Fibroblast of the conjunctiva (primary cell): ENCODE measurements around the gene UBE2D3.
A peak's percentile ranks its signal among the peaks of the same experiment; 100 is the strongest.
"Not testable (repeated sequence)": the region's sequence is repeated elsewhere in the genome, so short reads cannot be mapped to it uniquely, and the experiment has no call there.

Experiments used
- DNase-seq: peaks from one replicate; pipeline ENCODE4 v3.0.0-alpha.2; 2010; ENCODE audit warnings: low read depth

The UBE2D3 gene

DNA sequence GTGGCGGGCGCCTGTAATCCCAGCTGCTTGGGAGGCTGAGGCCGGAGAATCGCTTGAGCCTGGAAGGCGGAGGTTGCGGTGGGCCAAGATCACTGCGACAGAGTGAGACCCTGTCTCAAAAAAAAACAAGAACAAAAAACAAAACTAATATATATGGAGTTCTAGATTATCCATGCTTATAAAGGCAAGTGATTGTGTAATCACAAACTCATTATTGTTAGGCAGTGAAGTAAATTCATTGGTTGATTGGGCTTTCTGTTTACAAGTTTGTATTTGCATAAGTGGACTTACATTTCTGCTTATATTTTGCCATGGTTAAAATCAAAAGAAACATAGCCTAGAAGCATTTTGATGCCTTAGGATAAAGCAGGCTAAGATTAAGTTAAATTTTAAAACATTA is 2.5 kb upstream of the UBE2D3 start:
- no peak for DNase-seq

DNA sequence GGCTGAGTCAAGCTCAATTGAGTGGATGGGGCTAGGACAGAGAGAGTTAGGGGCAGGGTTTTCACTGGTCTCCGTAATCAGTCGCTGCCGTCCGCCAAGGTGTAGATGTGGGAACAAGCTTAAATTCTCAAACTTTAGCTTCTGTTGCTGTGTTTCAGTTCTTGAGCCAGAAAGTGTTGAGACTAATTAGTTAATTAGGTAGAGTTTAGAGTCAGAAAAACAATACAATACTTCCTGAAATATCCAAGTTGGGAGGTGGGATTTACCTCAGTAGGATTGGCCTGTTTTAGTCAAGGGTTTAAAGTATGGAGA is 1.1 kb upstream of the UBE2D3 start:
- DNase-seq = no peak

DNA sequence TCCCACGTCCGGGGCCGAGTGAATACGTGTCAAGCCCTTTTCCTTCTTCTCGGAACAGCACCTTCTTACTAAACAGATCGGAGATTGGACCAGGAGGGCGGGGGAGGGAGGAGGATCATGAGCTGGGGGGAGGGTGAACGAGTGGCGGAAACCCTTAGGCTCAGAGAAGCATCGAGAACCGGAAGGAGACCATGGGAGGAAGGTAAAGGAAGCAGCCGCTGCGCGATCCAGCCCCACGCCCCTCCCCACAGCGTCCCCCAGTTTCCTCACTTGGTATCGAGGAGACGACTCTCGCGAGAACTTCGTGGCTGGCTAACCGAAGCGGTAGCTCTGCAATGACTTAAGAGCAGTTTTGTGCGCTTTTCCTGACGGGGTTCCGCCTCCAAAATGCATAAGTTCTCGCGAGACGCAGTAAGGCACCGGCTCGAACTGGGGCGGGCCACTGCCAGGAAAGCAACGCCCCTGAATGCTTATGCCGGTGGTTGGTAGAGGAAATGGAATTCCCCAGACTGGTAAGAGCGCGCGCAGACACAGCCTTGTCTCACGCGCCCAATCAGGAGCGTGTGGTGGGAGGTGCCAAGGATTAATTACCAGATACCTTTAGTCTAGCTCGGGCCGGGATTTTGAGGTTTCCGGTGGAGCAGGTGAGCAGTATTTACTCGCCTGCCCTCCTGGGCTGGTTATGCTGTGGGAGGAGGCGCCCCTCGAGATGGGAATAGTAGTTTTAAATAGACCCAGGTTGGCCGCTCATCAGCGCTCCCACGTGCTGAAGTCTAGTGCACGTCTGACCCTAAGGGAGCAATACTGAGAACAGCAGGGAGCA is 534 bp upstream of the UBE2D3 start:
- DNase-seq = peak; percentile 100

DNA sequence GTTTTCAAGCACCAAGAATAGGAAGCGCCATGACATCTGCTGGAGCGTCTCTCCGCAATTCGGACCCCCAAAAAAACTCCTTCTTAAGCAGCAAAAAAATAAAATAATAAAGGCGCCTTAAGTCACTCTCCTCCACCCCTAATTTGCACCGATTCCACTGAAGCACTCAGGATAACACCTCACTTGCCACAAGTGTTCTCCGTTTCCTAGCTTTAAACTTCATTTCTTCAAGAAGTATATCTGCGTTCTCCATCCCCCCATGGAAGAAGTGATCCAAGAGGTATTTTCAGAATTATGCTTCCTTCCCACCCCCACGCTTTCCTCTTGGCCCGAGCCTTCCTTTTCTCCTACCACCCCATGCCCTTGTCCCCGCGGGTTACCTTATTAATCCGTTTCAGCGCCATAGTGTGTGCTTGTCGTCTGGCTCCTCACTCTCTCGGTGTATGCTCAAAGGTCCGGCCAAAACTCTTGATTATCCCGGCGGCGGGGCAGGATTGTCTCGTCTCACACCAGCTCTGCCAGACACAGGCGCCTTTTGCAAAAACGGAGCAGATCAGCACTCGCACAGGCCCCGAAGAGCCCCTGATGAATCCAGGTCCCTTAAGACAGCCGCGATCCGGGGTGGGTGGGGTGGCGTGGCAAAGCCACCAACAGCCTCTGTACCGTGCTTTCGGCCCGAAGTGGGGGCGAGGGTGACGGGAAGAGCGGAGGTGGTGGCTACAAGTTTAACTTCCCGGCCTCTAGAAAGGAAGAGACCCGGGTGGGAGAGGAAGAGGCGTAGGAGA is 1.1 kb downstream of the UBE2D3 start:
- DNase-seq = no peak

DNA sequence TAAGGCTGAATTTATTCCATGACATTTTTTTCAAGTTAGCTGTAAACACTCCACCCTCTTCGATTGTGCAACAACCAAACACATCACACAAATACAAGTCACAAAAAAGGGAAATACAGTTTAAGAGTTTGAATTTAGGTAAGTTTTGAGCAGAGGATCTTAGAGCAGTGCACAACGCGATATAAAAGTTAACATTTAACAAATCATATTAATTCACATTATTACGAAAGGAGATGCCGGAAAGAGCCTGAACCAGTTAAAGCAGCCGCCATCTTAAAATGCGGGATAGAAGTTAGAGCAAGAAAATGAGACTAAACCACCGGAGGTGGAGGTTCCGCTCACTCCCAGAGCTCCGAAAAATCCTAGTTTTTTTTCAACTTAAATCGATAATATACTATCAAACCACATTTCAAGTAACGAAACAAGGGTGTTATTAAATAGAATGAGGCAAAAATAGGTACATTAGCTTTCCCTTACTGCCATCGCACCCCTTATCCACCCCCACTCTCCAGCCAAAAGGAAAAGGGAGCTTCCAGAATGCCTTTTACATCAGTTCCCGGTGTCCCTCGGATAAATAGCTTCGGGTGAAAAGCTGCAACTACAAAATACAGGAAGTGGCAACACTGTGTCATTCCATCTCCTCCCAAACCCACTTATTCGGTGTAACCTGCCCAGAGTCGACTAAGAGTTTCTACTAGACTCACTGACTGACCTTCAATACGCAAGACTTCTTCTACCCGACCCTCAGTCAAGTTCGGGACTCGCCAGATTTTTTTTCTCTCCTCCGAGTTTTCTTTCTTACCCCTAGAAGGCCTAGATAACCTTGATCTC is 1.9 kb downstream of the UBE2D3 start:
- DNase-seq = peak; percentile 68

DNA sequence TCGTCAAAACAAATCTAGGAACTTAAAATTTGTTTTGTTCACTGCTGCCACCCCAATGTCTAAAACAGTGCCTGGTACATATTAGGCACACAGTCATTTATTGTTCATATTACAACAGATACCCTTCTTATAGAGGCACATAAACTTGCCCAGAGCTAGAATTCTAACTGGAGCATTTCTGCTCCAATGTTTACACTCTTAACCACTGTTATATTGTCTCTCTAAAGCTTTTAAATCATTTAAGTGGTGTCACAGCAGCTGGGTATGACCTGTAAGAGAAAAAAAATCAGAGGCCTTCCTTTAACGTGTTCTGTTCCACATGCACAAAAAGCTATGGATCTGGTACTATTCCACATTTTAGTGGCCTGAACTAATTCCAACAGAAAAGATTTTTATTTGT is 3.0 kb downstream of the UBE2D3 start:
- DNase-seq = no peak

DNA sequence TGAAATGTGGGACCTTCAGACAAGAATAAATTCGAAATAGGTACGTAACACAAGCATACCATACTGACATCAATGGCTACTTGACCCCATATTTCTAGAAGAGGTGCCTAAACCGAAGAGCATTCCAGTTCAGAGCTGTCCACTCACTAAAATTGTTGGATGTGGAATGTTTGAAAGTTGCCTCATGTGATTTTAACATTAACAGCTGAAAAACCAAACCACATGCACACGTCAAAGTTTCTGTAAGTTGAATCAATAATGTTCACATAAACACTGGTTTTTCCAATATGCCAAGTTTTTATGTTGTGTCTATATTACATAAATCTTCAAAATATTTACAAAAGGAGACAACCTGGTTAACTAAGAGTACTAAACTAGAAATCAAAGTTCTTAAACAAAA is 3.5 kb downstream of the UBE2D3 start:
- no peak for DNase-seq

DNA sequence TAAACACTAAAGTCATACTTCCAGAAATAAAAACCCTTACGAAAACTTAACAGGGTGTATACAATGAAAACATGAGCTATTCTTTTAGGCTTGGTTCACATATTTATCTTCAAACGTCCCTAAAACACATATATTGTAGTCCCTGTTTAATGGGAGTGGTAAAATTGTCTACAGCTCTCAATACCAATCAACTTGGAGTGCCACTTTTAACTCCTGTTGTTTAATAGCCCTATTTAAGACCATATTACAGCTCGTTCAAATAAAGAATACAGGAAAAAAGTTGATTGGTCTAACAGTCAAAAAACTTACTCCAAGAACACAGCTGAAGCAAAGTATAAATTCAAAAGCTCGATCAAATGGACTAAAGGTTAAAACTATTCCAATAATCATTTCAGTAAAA is 3.9 kb downstream of the UBE2D3 start:
- no peak for DNase-seq

DNA sequence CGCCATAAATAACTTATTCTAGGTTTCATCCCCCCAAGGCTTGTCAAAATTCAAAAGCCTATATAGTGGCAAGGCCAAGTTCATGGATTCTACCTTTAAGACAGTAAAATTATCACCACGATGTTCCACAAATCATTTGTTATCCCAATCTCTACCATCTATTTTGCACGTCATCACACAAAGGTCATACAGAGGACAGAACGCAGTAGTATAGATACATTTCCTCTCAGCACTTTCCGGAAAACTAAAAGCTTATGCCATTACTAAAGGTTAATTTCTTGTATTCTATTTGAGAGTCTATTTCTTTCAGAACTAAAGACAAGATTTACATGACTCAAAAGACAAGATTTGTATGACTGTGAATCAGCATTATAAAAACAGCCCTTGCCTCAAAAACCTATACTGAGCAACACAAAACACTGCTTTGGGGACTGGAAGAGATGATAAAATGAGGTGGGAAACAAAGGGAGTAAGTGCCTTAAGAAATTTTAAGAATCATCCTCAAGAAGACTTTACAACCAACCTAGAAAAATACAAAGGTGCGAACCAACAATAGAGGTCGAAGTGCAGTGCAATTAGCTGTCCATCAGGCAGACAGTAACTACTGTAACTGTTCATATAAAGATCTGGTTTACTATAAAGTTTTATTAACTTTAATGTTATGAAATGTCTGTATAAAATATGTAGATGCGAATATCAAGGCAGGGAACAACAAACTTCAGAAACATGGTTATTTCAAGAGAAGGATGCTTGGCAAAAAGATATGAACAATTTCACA is 7.6 kb downstream of the UBE2D3 start:
- no peak for DNase-seq

DNA sequence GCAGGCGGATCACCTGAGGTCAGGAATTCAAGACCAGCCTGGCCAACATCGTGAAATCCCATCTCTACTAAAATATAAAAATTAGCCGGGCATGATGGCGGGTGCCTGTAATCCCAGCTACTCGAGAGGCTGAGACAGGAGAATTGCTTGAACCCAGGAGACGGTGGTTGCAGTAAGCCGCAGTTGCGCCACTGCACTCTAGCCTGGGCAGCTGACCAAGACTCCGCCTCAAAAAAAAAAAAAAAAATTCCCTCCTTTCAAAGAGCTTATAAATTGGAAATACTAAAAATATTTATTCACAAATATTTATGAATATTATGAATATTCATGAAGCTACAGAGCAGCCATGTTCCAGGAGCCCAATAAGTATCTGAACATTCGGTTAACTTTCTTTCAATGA is 8.3 kb downstream of the UBE2D3 start:
- DNase-seq = not testable (repeated sequence)

DNA sequence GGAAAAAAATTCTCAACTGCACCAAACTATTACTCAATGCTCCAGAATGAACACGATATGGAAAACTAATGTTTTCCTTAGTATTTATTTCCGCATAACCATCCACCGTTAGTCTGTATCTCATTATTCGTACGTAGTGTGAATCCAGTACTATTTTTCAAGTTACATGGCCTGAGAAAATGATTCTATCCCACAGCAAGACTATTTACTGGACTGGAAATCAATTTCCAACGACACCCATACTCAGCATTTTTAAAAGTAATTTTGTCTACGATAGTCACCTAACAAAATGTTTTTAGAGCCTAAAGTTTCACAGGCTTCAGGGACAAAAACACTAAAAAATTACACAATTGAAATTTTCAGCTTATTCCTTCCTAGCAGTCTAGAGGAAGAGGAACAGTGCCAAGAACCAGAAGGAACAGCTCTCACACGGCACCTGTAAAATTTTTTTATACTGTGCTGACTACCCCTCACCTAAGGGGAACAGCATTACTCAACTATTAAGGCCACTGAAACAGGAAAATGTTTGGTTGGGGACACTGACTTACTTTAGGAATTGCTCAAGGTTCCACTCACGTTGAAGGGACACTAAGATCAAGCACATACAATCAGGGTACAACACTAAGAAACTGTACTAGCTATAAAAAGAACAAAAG is 9.6 kb downstream of the UBE2D3 start:
- no peak for DNase-seq

DNA sequence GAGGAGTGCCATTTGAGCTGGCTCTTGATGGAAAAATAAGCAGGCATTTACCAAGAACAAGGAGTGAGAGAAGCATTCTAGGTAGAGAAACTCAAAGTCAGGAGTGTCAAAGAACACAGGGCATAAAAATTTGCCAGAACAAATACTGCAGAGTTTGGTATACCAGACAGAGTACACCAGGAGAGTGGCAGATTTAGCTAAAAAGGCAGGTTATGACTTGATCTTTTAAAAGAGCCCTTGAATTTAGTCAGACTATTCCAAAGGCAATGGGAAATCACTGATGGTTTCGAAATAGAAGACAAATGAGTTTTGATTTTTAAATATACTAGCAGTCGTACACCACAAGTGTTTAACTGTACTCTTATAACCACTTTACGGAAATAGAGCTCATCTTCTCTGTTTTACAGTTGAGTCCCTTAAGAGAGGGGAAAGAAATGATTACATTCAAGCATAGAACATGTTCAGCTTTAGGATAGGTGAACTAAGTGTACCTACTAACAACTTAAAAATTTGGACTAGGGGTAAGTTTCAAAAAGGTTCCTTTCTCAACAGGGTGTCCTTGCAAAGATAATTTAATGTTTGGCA is 10.2 kb downstream of the UBE2D3 start:
- DNase-seq = no peak

DNA sequence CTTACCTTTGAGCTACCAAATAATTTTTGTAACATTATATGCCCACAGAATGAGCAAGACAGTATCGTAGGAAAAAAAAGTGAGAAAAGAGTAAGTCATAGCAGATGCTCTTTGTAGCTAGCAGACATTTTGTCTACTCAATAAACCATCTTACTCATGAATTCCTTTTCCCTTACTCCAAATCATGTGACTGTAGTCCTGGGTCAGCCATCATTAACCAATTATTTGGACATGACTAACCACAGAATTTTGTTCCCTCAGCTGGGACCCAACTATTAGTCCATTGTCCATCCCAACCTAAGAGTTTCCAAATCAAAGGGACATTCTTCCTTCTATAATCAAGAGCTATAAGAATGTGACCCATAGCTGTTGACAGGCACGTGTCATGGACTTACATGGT is 11.4 kb downstream of the UBE2D3 start:
- DNase-seq = peak; percentile 61

DNA sequence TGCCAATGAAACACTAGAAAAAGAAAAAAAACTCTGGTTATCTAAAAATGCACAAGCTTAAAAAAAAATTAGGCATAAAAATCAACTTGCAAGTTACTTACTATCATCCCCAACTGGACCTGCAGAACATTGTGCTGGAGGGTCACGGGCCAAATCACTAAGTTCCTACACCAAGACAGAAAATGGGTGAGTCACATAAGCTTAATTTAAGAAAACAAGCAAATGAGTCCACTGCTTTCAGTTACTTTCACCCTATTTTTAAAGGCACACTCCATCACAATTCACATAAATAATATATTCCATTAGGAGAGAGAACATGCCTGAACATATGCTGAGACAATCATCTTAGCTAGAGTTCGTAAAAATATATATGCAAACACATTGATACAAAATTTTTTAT is 17.7 kb downstream of the UBE2D3 start:
- peak; percentile 24 for DNase-seq

DNA sequence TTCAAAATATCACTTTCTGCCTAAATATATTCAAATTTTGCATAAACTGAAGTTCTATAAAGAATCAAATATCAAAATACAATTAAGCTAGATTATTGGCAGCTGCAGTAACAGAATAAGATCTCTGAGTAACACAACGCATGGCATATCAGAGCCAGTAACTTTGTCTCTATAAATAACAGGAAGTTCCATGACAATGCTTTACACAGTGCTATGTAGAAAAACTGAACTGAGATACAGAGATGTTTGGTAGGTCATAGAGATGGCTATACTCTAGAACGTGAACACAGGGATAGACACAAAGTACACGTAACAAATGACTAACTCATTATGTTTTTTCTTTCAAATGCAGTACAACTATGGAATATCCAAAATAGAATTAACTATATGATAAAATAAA is 18.2 kb downstream of the UBE2D3 start:
- no peak for DNase-seq

DNA sequence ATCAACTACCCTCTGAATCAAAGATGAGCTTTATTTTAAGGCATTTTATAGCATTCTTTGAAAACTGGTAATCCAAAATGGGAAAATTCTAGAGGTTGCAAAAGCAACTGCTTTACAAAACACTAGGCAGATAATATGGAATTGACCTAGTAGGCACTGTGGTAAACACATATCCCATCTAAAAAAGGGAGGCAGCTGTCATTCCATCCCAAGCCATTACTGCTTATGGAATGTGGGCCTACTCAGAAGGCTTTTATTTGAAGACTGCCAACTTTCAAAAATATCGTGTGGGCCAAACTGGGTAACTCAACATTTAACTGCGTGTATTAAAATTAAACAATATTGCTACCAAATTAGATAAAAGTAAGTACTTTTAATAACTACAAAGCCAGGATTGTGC is 19.3 kb downstream of the UBE2D3 start:
- DNase-seq = no peak

DNA sequence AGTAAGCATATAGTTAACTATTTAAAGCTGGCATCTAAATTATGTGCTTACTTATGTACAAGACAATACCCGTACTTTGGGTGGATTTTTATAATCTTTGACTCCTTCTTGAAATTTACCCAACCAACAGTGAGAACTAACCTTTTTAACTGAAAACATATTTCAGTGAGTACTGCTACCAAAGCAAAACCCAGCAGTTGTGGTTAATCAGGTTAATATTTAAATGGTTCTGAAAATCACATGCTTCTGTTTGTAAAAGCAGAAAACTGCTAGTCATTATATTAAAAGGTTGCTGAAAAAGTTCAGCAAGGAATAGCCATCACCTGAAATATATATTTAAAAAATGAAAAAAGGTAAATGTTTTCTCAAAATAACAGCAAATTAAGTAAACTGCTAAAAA is 20.0 kb downstream of the UBE2D3 start:
- no peak for DNase-seq

DNA sequence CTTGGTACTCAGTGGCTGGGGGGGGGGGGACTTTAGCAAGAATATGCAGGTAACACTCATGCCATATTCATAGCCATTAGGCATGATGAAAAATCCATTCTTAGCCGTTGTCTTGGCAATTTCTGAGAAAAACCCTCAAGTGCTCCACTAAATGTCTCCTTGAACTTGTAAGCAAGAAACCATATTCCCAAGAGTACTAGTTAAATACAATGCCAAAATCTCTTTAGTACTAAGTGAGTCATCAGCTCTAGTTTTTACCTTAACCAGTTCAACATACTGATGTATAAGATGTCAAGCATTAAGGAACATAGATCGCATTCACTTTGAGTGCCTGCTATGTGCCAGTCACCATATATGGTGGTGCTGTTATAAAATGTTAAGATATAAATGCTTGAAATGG is 27.5 kb downstream of the UBE2D3 start:
- peak; percentile 48 for DNase-seq

DNA sequence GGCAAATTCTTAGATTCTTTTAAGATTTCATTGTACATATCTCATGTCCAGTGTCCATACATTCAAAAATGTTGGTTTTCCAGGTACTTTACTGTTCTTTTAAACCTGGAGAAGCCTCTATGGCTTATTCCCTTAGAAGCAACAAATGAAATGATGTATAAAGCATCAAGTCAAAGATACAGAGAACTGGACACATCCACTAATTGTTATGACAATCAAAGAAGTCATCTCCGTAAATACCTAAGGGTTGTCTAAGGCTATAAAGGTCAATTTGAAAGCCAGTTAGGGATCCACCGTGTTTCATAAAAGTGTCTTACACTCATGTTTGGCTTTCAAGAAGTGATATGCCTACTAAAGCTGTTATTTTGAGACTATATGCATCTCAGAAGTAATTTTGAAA is 32.4 kb downstream of the UBE2D3 start:
- no peak for DNase-seq

DNA sequence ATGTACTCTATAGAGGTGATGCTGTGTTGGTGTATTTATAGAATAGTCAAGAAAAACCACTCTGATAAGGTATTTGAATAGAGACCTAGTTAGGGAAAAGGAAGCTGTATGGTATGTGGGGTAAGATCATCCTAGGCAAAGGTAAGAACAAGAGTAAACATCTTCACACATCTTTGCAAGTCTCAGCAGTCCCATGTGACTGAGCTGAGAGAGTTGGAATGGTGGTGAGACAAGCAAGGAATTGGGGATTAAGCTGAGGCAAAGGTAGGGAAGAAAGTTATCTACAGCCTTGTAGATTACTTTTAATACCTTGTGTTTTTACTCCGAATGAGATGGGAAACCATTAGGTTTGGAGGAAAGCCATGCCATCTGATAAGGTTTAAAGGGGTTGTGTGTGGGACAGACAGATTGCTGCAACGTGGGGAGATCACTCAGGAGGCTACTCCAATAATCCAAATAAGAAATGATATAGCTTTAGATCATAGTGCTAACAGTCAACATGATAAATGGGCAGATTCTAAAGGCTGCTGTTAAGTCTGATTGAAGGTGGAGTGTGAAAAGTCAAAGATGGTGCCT is 34.9 kb downstream of the UBE2D3 start:
- DNase-seq = no peak

DNA sequence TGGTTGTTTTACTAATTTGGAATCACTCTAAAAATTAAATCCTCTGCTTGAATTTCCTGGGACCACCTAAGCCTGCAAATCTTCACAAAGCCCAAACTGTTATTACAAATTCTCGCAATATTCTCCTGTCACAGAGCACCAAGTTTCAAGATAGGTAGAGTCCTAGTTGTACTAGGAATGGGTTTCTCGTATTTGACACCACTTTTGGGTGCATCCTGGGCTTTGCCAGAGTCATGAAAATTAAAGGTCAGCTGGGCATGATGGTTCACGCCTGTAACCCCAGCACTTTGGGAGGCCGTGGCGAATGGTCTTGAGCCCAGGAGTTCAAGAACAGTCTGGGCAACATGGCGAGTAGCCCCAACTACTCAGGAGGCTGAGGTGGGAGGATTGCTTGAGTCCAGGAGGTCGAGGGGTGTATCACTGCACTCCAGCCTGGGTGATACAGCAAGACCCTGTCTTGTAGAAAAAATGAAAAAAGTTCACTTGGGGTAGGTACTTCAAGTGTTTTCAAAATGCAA is 36.0 kb downstream of the UBE2D3 start:
- no peak for DNase-seq
